NCI-H1930 (cell line): ENCODE measurements around the gene FRAS1.
"Not testable (repeated sequence)": the region's sequence is repeated elsewhere in the genome, so short reads cannot be mapped to it uniquely, and the experiment has no call there.

Experiments
- DNase-seq, 2 experiments: peaks; one replicate each; lab custom pipeline; 2025; lab: John Stamatoyannopoulos, UW

Gene FRAS1

GRCh38 chr4:78120144-78120880, 63.2 kb downstream of the FRAS1 start:
- DNase-seq, result no peak

- DNase-seq, result no peak
These were observed 64.3 kb downstream of the FRAS1 start for GRCh38 chr4:78121338-78121904.

- DNase-seq, result not testable (repeated sequence)
These were observed 68.8 kb downstream of the FRAS1 start for GRCh38 chr4:78125834-78126331.

GRCh38 chr4:78129383-78130108, 72.4 kb downstream of the FRAS1 start:
- no peak for DNase-seq

- DNase-seq, result no peak
These were observed 74.3 kb downstream of the FRAS1 start for GRCh38 chr4:78131403-78131802.

GRCh38 chr4:78136109-78137081, 79.3 kb downstream of the FRAS1 start:
- no peak for DNase-seq

GRCh38 chr4:78137532-78137931, 80.4 kb downstream of the FRAS1 start:
- no peak for DNase-seq

- no peak for DNase-seq
These were observed 81.1 kb downstream of the FRAS1 start for GRCh38 chr4:78138252-78138651.

- DNase-seq, result no peak
These were observed 86.5 kb downstream of the FRAS1 start for GRCh38 chr4:78143634-78144033.

GRCh38 chr4:78145008-78145407, 87.9 kb downstream of the FRAS1 start:
- no peak for DNase-seq

- DNase-seq, result no peak
These were observed 88.5 kb downstream of the FRAS1 start for GRCh38 chr4:78145622-78146021.

GRCh38 chr4:78149751-78150542, 92.8 kb downstream of the FRAS1 start:
- no peak for DNase-seq

GRCh38 chr4:78150543-78150864, 93.4 kb downstream of the FRAS1 start:
- no peak for DNase-seq

GRCh38 chr4:78152795-78153194, 95.7 kb downstream of the FRAS1 start:
- no peak for DNase-seq

- no peak for DNase-seq
These were observed 98.0 kb downstream of the FRAS1 start for GRCh38 chr4:78154972-78155590.

- no peak for DNase-seq
These were observed 98.5 kb downstream of the FRAS1 start for GRCh38 chr4:78155616-78156105.

GRCh38 chr4:78156520-78156919, 99.4 kb downstream of the FRAS1 start:
- DNase-seq, result no peak

- no peak for DNase-seq
These were observed 105.2 kb downstream of the FRAS1 start for GRCh38 chr4:78162342-78162741.

GRCh38 chr4:78162821-78163220, 105.7 kb downstream of the FRAS1 start:
- DNase-seq, result no peak

GRCh38 chr4:78165758-78166157, 108.6 kb downstream of the FRAS1 start:
- DNase-seq, result no peak
